Liver (tissue), 3 donors: ENCODE results near the gene COL26A1.

Experiments
- CTCF ChIP-seq: fragments of 150-350 bp; IDR thresholded peaks from 2 replicates; pipeline ENCODE4 v1.5.1; 2017; ENCODE audit warnings: improper control_type of control experiment, low read depth, low read length; ENCODE audit not compliant: missing input control
- FOXA2 ChIP-seq: IDR thresholded peaks from 2 replicates; pipeline ENCODE4 v1.6.1; 2016; ENCODE audit warnings: antibody characterized with exemption
- GABPA ChIP-seq, 2 donors: IDR thresholded peaks in 1 of 2; conservative IDR thresholded peaks in 1 of 2; 2 replicates each; pipeline ENCODE4 v1.6.1; 2016; ENCODE audit warnings: antibody characterized with exemption in 2 of 2, mild to moderate bottlenecking in 1 of 2, moderate library complexity in 1 of 2
- RXRA ChIP-seq, 2 donors: IDR thresholded peaks; 2 replicates each; pipeline ENCODE4 v1.6.1; 2017 to 2018; ENCODE audit warnings: antibody characterized with exemption in 2 of 2, mild to moderate bottlenecking in 1 of 2
- SP1 ChIP-seq: IDR thresholded peaks from 2 replicates; pipeline ENCODE4 v1.6.1; 2018; ENCODE audit warnings: antibody characterized with exemption, mild to moderate bottlenecking
- TAF1 ChIP-seq: conservative IDR thresholded peaks from 2 replicates; pipeline ENCODE4 v1.6.1; 2016; ENCODE audit warnings: antibody characterized with exemption, mild to moderate bottlenecking
- YY1 ChIP-seq: IDR thresholded peaks from 2 replicates; pipeline ENCODE4 v1.6.1; 2016; ENCODE audit warnings: antibody characterized with exemption, mild to moderate bottlenecking
- ZBTB33 ChIP-seq: IDR thresholded peaks from 2 replicates; pipeline ENCODE4 v1.6.1; 2016; ENCODE audit warnings: antibody characterized with exemption
- donor health status: healthy.
- donor health status: healthy.

GRCh38 chr7:101546308-101546936 lies 183.7 kb downstream of the COL26A1 start:
- TF ChIP-seq CTCF (no peak), ZBTB33 (no peak), YY1 (no peak), TAF1 (no peak), GABPA (IDR thresholded peaks at IDR 0.05 in 1 of 2, conservative IDR thresholded peaks at IDR 0.05 in 1 of 2) (no peak), FOXA2 (no peak), RXRA (IDR thresholded peaks at IDR 0.05) (no peak), SP1 (no peak)
